HepG2 (cell line): Measurements from ENCODE around the gene PMS2. TPM values are rescaled to one million over a fixed set of nuclear protein-coding genes. Genes with fewer than 3 reads are reported as not detected.

Experiments used
- CBFB ChIP-seq: sonication (generic); formaldehyde crosslinking; IDR thresholded peaks from 2 replicates; pipeline ENCODE4 v1.4.0; 2020; ENCODE audit warnings: missing genetic modification reagents
- EED ChIP-seq: sonication (generic); formaldehyde crosslinking; IDR thresholded peaks from 2 replicates; pipeline ENCODE4 v1.5.0; 2020; ENCODE audit warnings: mild to moderate bottlenecking, missing genetic modification reagents
- ETV6 ChIP-seq: sonication (generic); formaldehyde crosslinking; conservative IDR thresholded peaks from 2 replicates; pipeline ENCODE4 v1.4.0; 2020; ENCODE audit warnings: missing genetic modification reagents
- FOXO1 ChIP-seq: sonication (generic); formaldehyde crosslinking; IDR thresholded peaks from 2 replicates; pipeline ENCODE4 v1.4.0; 2020; ENCODE audit warnings: missing genetic modification reagents
- GATAD2A ChIP-seq: IDR thresholded peaks from 2 replicates; pipeline ENCODE4 v1.6.1; 2016
- MBNL3 ChIP-seq: fragments of 250-450 bp; sonication (Bioruptor Pico); conservative IDR thresholded peaks from 2 replicates; pipeline ENCODE4 v1.8.0; 2022; ENCODE audit warnings: mild to moderate bottlenecking, inconsistent platforms
- MED13 ChIP-seq: sonication (generic); formaldehyde crosslinking; IDR thresholded peaks from 2 replicates; pipeline ENCODE4 v1.5.0; 2020; ENCODE audit warnings: missing genetic modification reagents
- NR2C2 ChIP-seq: sonication (generic); formaldehyde crosslinking; IDR thresholded peaks from 2 replicates; pipeline ENCODE4 v1.4.0; 2020; ENCODE audit warnings: missing genetic modification reagents, mild to moderate bottlenecking, moderate library complexity, borderline replicate concordance
- SIN3A ChIP-seq: IDR thresholded peaks from 2 replicates; pipeline ENCODE4 v1.6.1; 2011; ENCODE audit warnings: low read depth, mild to moderate bottlenecking, control low read depth, low read length, borderline replicate concordance
- SUZ12 ChIP-seq: fragments of 150-350 bp; IDR thresholded peaks from 2 replicates; pipeline ENCODE4 v1.6.1; 2014; ENCODE audit warnings: low read depth, low read length
- TAF15 ChIP-seq: fragments of 200-400 bp; formaldehyde crosslinking; IDR thresholded peaks from one replicate; pipeline ENCODE4 v1.6.1; 2018; ENCODE audit warnings: mild to moderate bottlenecking, low read depth, low read length; ENCODE audit not compliant: poor library complexity, severe bottlenecking
- ZFP36L1 ChIP-seq: sonication (generic); formaldehyde crosslinking; IDR thresholded peaks from 2 replicates; pipeline ENCODE4 v1.8.0; 2022; ENCODE audit warnings: mild to moderate bottlenecking, missing genetic modification reagents, moderate library complexity
- ZNF101 ChIP-seq: sonication (generic); formaldehyde crosslinking; IDR thresholded peaks from 2 replicates; pipeline ENCODE4 v1.4.0; 2020; ENCODE audit warnings: mild to moderate bottlenecking, low read depth, missing genetic modification reagents, borderline replicate concordance
- ZNF136 ChIP-seq: sonication (generic); formaldehyde crosslinking; IDR thresholded peaks from 2 replicates; pipeline ENCODE4 v1.8.1; 2022; ENCODE audit warnings: low read depth, mild to moderate bottlenecking, moderate library complexity, missing genetic modification reagents
- ZNF30 ChIP-seq: sonication (generic); formaldehyde crosslinking; IDR thresholded peaks from 2 replicates; pipeline ENCODE4 v1.5.0; 2020; ENCODE audit warnings: mild to moderate bottlenecking, missing genetic modification reagents
- ZNF839 ChIP-seq: sonication (generic); formaldehyde crosslinking; IDR thresholded peaks from 2 replicates; pipeline ENCODE4 v1.4.0; 2020; ENCODE audit warnings: missing genetic modification reagents, mild to moderate bottlenecking, borderline replicate concordance
- ZNF891 ChIP-seq: sonication (generic); formaldehyde crosslinking; IDR thresholded peaks from 2 replicates; pipeline ENCODE4 v1.5.0; 2020; ENCODE audit warnings: mild to moderate bottlenecking, missing genetic modification reagents
- ZSCAN21 ChIP-seq: sonication (generic); formaldehyde crosslinking; IDR thresholded peaks from 2 replicates; pipeline ENCODE4 v1.8.0; 2022; ENCODE audit warnings: mild to moderate bottlenecking, missing genetic modification reagents, moderate library complexity, borderline replicate concordance
- polyA plus RNA-seq, 8 experiments: library from polyadenylated mRNA; depleted of rRNA in 3 of 8; stranded (reverse) in 7 of 8; unstranded in 1 of 8; fragments of >200 nt; fragmentation: Illumina TruSeq in 4 of 8; extraction: Trizol in 4 of 8; gene quantifications; 2 replicates each; pipeline versions ENCODE4 v1.2.1 to v1.2.3, GENCODE V29; 2011 to 2016; ENCODE audit warnings: low read depth in 4 of 8, missing spikeins in 1 of 8, mixed read lengths in 1 of 8; ENCODE audit not compliant: insufficient read depth in 1 of 8
- total RNA-seq, 5 experiments: library from RNA; depleted of rRNA; stranded (reverse); fragments of >200 nt; fragmentation: Illumina TruSeq; extraction: Trizol; gene quantifications; 2 replicates each; pipeline ENCODE4 v1.2.3, GENCODE V29; 2016; ENCODE audit warnings: low read depth in 1 of 5
- TF ChIP-seq, protein P1 (sequence below): sonication (generic); formaldehyde crosslinking; IDR thresholded peaks from 2 replicates; pipeline ENCODE4; 2020; ENCODE audit warnings: missing genetic modification reagents, mild to moderate bottlenecking, borderline replicate concordance
- TF ChIP-seq, protein P2 (sequence below): IDR thresholded peaks from 2 replicates; pipeline ENCODE4 v1.6.1; 2018; ENCODE audit warnings: missing genetic modification reagents
- TF ChIP-seq, protein P3 (sequence below): sonication (generic); formaldehyde crosslinking; IDR thresholded peaks from 2 replicates; pipeline ENCODE4 v1.4.0; 2020; ENCODE audit warnings: low read depth, mild to moderate bottlenecking, missing genetic modification reagents

PMS2 gene
- total and polyA plus RNA-seq, 2 of the 13 experiments (the other 11 are each of a cell fraction or from before 2014, with no cell fraction given): 6.3 to 11.4 TPM

- TF ChIP-seq, protein P1, sequence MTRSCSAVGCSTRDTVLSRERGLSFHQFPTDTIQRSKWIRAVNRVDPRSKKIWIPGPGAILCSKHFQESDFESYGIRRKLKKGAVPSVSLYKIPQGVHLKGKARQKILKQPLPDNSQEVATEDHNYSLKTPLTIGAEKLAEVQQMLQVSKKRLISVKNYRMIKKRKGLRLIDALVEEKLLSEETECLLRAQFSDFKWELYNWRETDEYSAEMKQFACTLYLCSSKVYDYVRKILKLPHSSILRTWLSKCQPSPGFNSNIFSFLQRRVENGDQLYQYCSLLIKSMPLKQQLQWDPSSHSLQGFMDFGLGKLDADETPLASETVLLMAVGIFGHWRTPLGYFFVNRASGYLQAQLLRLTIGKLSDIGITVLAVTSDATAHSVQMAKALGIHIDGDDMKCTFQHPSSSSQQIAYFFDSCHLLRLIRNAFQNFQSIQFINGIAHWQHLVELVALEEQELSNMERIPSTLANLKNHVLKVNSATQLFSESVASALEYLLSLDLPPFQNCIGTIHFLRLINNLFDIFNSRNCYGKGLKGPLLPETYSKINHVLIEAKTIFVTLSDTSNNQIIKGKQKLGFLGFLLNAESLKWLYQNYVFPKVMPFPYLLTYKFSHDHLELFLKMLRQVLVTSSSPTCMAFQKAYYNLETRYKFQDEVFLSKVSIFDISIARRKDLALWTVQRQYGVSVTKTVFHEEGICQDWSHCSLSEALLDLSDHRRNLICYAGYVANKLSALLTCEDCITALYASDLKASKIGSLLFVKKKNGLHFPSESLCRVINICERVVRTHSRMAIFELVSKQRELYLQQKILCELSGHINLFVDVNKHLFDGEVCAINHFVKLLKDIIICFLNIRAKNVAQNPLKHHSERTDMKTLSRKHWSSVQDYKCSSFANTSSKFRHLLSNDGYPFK (CRISPR knock-in tag): peak; percentile 96
- TF ChIP-seq ZNF891 (CRISPR knock-in tag) (peak; percentile 100; the same call in 1 of the 2 replicates), SUZ12 (no peak), ZSCAN21 (CRISPR knock-in tag) (peak; percentile 100), ZNF30 (CRISPR knock-in tag) (peak; percentile 99), ZNF839 (peak; percentile 96; the same call in 1 of the 2 replicates), EED (CRISPR knock-in tag) (peak; percentile 100), ZNF101 (CRISPR knock-in tag) (peak; percentile 99), FOXO1 (CRISPR knock-in tag) (peak; percentile 92), SIN3A (peak; percentile 92; the same call in 1 of the 2 replicates), GATAD2A (CRISPR knock-in tag) (peak; percentile 45), ZFP36L1 (CRISPR knock-in tag) (peak; percentile 100), CBFB (peak; percentile 93), ETV6 (CRISPR knock-in tag) (peak; percentile 99), NR2C2 (CRISPR knock-in tag) (peak; percentile 98), MED13 (CRISPR knock-in tag) (peak; percentile 93), TAF15 (no peak), ZNF136 (CRISPR knock-in tag) (peak; percentile 84), MBNL3 (no peak)
- TF ChIP-seq, protein P2, sequence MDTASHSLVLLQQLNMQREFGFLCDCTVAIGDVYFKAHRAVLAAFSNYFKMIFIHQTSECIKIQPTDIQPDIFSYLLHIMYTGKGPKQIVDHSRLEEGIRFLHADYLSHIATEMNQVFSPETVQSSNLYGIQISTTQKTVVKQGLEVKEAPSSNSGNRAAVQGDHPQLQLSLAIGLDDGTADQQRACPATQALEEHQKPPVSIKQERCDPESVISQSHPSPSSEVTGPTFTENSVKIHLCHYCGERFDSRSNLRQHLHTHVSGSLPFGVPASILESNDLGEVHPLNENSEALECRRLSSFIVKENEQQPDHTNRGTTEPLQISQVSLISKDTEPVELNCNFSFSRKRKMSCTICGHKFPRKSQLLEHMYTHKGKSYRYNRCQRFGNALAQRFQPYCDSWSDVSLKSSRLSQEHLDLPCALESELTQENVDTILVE (CRISPR knock-in tag): peak; percentile 93
- TF ChIP-seq, protein P3, sequence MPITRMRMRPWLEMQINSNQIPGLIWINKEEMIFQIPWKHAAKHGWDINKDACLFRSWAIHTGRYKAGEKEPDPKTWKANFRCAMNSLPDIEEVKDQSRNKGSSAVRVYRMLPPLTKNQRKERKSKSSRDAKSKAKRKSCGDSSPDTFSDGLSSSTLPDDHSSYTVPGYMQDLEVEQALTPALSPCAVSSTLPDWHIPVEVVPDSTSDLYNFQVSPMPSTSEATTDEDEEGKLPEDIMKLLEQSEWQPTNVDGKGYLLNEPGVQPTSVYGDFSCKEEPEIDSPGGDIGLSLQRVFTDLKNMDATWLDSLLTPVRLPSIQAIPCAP: peak; percentile 96; the same call in 1 of the 2 replicates
Observed at GRCh38 chr7:6008668-6009611, at the start of gene PMS2, which contains the start of gene AIMP2 (continued).
